Endodermal cell (in vitro differentiated cells): ENCODE measurements around the gene PCP2. TPM values are rescaled to one million over a fixed set of nuclear protein-coding genes. Genes with fewer than 3 reads are reported as not detected.

ENCODE experiments used
- DNase-seq: peaks from one replicate; pipeline ENCODE4 v3.0.0-alpha.2; 2017
- H3K27ac ChIP-seq: 2 replicates; pipeline ENCODE4 v1.5.1; 2013; ENCODE audit warnings: mild to moderate bottlenecking, low read depth, low read length, moderate library complexity
- H3K27me3 ChIP-seq: 2 replicates; pipeline ENCODE4 v1.6.1; 2013; ENCODE audit warnings: mild to moderate bottlenecking, low read length, moderate library complexity; ENCODE audit not compliant: insufficient read depth, control insufficient read depth, poor library complexity, severe bottlenecking
- H3K36me3 ChIP-seq: 2 replicates; pipeline ENCODE4 v1.7.0; 2013; ENCODE audit warnings: mild to moderate bottlenecking, low read length, moderate library complexity; ENCODE audit not compliant: control insufficient read depth, insufficient read depth
- H3K4me1 ChIP-seq: one replicate; pipeline ENCODE4 v1.7.0; 2013; ENCODE audit warnings: low read length; ENCODE audit not compliant: control insufficient read depth, insufficient read depth
- H3K4me3 ChIP-seq: 2 replicates; pipeline ENCODE4 v1.5.1; 2013; ENCODE audit warnings: mild to moderate bottlenecking, low read length, moderate library complexity
- H3K9ac ChIP-seq: 2 replicates; pipeline ENCODE4 v1.6.1; 2013; ENCODE audit warnings: mild to moderate bottlenecking, low read length, moderate library complexity; ENCODE audit not compliant: poor library complexity, severe bottlenecking; ENCODE audit errors: extremely low read depth
- H3K9me3 ChIP-seq: 2 replicates; pipeline ENCODE4 v1.6.1; 2013; ENCODE audit warnings: mild to moderate bottlenecking, low read length, moderate library complexity; ENCODE audit not compliant: control insufficient read depth
- H3K27ac Mint-ChIP-seq: 2 replicates; pipeline ENCODE4 v1.8.0; 2020; ENCODE audit warnings: mixed read lengths
- H3K27me3 Mint-ChIP-seq: 2 replicates; pipeline ENCODE4 v1.8.0; 2021; ENCODE audit warnings: mild to moderate bottlenecking, mixed read lengths; ENCODE audit not compliant: insufficient read depth
- H3K36me3 Mint-ChIP-seq: 2 replicates; pipeline ENCODE4 v1.8.0; 2020; ENCODE audit warnings: low read depth, mixed read lengths
- H3K4me1 Mint-ChIP-seq: 2 replicates; pipeline ENCODE4 v1.8.0; 2020; ENCODE audit warnings: mixed read lengths
- H3K4me3 Mint-ChIP-seq: 2 replicates; pipeline ENCODE4 v1.8.0; 2020; ENCODE audit warnings: mild to moderate bottlenecking, moderate library complexity, mixed read lengths
- H3K9me3 Mint-ChIP-seq: 2 replicates; pipeline ENCODE4 v1.8.0; 2020; ENCODE audit warnings: mild to moderate bottlenecking, mixed read lengths
- CTCF ChIP-seq: fragments of 200-600 bp; sonication (generic); conservative IDR thresholded peaks from 2 replicates; pipeline ENCODE4 v1.5.0; 2021; ENCODE audit warnings: antibody characterized with exemption, mild to moderate bottlenecking
- WGBS, 2 experiments: methylation state at CpG; one replicate each; pipeline versions ENCODE4 v1.1.5 to v1.1.7; 2013; ENCODE audit warnings: missing lambda C conversion rate in 2 of 2, mixed read lengths in 1 of 2; ENCODE audit not compliant: insufficient coverage in 1 of 2, insufficient read length in 1 of 2; 5-methylcytosine and 5-hydroxymethylcytosine counted together
- total RNA-seq, 2 donors: library from RNA; stranded (reverse); fragmentation: NEBNext Ultra II Directional in 1 of 2; extraction: Animal tissue kit (Norgen Biotek cat#: 25700) in 1 of 2; gene quantifications; 2 replicates in 1 of 2; 3 replicates in 1 of 2; pipeline ENCODE4 v1.2.1, GENCODE V29; 2021

The PCP2 gene
- total RNA-seq, 2 donors from 2014 or later, result 0.55 TPM; not detected in 1

- no peak overlapping the region for H3K4me3 Mint-ChIP-seq
- no peaks in the 10 kb centered on the region for H3K27me3 Mint-ChIP-seq
- H3K4me1 Mint-ChIP-seq, result no peaks in the 10 kb centered on the region
- no peak overlapping the region for H3K4me3 ChIP-seq
- H3K9me3 ChIP-seq, result no peaks in the 10 kb centered on the region
- H3K36me3 ChIP-seq, result peaks cover 15% of the 10 kb centered on the region
- TF ChIP-seq CTCF, result no peak
- no peaks in the 10 kb centered on the region for H3K9me3 Mint-ChIP-seq
- no peak overlapping the region for H3K9ac ChIP-seq
- WGBS, 2 experiments, result 93 to 98% methylated on average over 15 to 31 of the region's 31 CpGs
- no peak overlapping the region for H3K27ac Mint-ChIP-seq
- H3K27ac ChIP-seq, result no peak overlapping the region
- no peaks in the 10 kb centered on the region for H3K4me1 ChIP-seq
- DNase-seq, result no peak
- H3K27me3 ChIP-seq, result no peaks in the 10 kb centered on the region
- peaks cover 45% of the 10 kb centered on the region for H3K36me3 Mint-ChIP-seq
Measured at GRCh38 chr19:7610491-7611240, 22.9 kb downstream of the PCP2 start.

- H3K27me3 Mint-ChIP-seq, result no peaks in the 10 kb centered on the region
- peaks cover 46% of the 10 kb centered on the region for H3K36me3 Mint-ChIP-seq
- WGBS, 2 experiments, result 94 to 96% methylated on average over 5 to 25 of the region's 25 CpGs
- H3K4me3 Mint-ChIP-seq, result no peak overlapping the region
- Histone ChIP-seq H3K9me3 (no peaks in the 10 kb centered on the region), H3K36me3 (peaks cover 18% of the 10 kb centered on the region), H3K27me3 (no peaks in the 10 kb centered on the region), H3K27ac (no peak overlapping the region), H3K9ac (no peak overlapping the region), H3K4me3 (no peak overlapping the region), H3K4me1 (no peaks in the 10 kb centered on the region)
- H3K4me1 Mint-ChIP-seq, result no peaks in the 10 kb centered on the region
- no peak overlapping the region for H3K27ac Mint-ChIP-seq
- DNase-seq, result no peak
- H3K9me3 Mint-ChIP-seq, result peaks cover 3% of the 10 kb centered on the region
- no peak for TF ChIP-seq CTCF
Measured at GRCh38 chr19:7607874-7608560, 25.5 kb downstream of the PCP2 start.

GRCh38 chr19:7607212-7607873 is 26.2 kb downstream of the PCP2 start:
- Mint-ChIP-seq H3K27me3 (no peaks in the 10 kb centered on the region), H3K36me3 (peaks cover 47% of the 10 kb centered on the region), H3K4me3 (no peak overlapping the region), H3K27ac (no peak overlapping the region), H3K4me1 (peaks cover under 1% of the 10 kb centered on the region), H3K9me3 (peaks cover 3% of the 10 kb centered on the region)
- Histone ChIP-seq H3K27ac (no peak overlapping the region), H3K4me3 (no peak overlapping the region), H3K4me1 (no peaks in the 10 kb centered on the region), H3K27me3 (no peaks in the 10 kb centered on the region), H3K9me3 (no peaks in the 10 kb centered on the region), H3K9ac (no peak overlapping the region), H3K36me3 (peaks cover 18% of the 10 kb centered on the region)
- no peak for TF ChIP-seq CTCF
- DNase-seq, result no peak
- 86 to 100% methylated on average over 1 to 6 of the region's 10 CpGs for WGBS, 2 experiments
